Measurements from ENCODE around the gene THSD8.
"Not testable (repeated sequence)": the region's sequence is repeated elsewhere in the genome, so short reads cannot be mapped to it uniquely, and the experiment has no call there.

Gene THSD8

GRCh38 chr19:12792051-12792852 lies 9.6 kb upstream of the THSD8 start:
- peak in 1 of 3 experiments; percentile 72 for DNase-seq (ENCODE audit: low read depth in 3 of 3)

DNA sequence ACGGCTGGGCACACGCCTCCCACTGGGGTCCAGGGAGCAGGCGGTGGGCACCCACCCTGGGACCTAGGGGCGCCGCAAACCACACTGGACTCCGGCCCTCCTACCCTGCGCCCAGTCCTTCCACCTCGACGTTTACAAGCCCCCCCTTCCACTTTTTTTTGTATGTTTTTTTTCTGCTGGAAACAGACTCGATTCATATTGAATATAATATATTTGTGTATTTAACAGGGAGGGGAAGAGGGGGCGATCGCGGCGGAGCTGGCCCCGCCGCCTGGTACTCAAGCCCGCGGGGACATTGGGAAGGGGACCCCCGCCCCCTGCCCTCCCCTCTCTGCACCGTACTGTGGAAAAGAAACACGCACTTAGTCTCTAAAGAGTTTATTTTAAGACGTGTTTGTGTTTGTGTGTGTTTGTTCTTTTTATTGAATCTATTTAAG lies 9.0 kb upstream of the THSD8 start:
- DNase-seq (ENCODE audit: low read depth in 3 of 3) = no peak

DNA sequence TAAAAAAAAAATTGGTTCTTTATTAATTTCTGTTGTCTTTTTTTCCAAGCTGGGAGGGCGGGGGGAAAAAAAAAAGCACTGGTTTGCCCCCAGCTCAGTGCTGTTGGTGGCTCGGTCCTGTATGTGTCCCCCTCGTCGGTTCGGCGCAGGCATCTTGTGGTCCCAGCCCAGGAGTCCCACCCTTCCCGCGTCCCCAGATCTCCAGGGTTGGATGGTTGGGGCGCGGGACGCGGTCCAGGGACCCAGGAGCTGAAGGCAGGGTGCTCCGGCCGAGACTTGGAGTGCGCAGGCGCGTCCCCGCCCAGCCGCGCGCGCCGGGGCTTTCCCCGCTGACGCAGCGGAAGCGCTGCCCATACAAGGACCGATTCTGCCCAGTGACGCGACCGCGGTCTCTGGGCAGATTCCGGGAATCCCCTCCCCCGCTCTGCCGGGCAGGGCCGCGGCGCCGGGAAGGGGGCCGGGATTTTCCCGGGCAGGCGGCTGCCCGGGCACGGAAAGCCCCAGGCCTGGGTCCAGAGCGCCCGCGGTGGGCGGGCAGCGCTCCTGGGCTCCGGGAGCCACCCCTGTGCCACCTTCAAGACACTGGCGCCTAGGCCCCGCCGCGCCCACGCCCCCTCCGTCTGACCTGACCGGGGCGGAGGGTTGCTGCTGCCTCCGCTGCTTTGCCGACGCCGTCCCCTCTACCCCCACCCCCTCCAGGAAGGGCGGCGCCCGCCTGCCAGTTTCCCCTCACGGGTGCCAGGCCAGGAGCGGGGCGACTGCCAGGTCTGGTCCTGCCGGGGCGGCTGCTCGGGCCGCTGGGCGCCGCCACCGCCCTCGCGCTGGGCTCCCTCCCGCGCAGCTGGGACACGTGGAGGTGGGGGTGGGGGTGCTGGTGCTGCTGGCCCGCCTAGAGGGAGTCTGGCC lies 8.3 kb upstream of the THSD8 start:
- peak; percentile 81 to 90 (median 87) for DNase-seq (ENCODE audit: low read depth in 3 of 3)

- DNase-seq (ENCODE audit: low read depth in 3 of 3) = no peak
These were observed 7.5 kb upstream of the THSD8 start for GRCh38 chr19:12794196-12794941.

DNA sequence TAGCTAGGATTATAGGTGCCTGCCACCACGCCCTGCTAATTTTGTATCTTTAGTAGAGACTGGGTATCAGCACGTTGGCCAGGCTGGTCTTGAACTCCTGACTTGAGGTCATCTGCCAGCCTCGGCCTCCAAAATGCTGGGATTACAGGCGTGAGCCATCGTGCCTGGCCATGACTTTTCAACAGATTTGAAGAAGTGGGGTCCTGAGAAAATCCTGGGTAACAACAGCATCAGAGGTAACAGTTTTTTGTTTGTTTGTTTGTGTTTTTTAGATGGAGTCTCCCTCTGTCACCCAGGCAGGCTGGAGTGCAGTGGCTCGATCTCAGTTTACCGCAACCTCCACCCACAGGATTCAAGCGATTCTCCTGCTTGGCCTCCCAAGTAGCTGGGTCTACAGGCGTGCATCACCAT lies 6.9 kb upstream of the THSD8 start:
- DNase-seq (ENCODE audit: low read depth in 3 of 3) = no peak

- DNase-seq (ENCODE audit: low read depth in 3 of 3) = peak in 1 of 3 experiments; percentile 69
These were observed 5.5 kb upstream of the THSD8 start for GRCh38 chr19:12796146-12797071.

GRCh38 chr19:12797141-12797587 lies 4.7 kb upstream of the THSD8 start:
- no peak for DNase-seq (ENCODE audit: low read depth in 3 of 3)

- not testable (repeated sequence) for DNase-seq (ENCODE audit: low read depth in 3 of 3)
These were observed 4.3 kb upstream of the THSD8 start for GRCh38 chr19:12797607-12798006.

DNA sequence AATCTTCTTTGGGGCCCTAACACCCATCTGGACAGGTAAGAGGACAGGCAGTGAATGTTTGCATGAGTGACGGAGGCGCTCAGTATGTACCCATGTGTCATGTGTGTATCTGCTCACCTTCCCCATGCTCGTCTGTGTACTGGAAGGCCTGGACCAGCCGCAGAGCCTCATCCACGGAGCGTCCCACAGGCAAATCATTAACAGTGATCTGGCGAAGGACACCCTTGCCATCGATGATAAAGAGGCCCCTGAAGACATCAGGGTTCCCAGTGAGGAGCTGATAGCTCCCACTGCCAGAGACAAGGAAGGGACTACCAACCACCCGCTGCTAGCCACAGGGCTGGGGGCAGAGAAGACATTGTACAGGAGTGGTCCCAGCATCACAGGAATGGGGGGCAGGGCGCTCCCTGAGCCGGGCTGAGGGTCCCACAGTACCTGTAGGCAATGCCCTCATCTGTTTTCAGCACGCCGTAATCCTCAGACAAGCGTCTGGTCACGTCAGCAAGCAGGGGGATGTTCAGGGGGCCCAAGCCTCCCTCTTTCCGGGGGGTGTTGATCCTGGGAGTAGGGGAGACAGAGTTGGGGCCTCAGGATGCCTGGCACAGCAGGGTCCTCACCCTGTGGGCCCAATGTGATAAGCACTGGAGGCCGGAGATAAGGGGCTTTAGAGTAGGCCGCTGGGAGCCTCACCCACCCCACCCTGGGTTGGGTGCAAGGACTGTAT lies 2.0 kb upstream of the THSD8 start:
- no peak for DNase-seq (ENCODE audit: low read depth in 3 of 3)

DNA sequence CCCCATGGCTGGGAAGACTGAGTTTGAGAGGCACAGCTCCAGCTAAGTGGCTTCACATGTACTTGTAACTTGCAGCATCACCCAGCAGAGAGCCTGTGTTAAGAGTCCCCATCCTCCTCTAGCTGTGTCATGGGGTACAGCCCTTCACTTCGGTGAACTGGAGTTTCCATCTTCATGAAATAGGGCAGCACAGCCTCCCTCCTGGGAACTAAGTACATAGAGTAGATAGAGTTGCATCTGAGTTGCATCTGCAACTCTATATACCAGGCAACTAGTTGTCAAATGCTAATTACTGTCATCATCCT lies 1.5 kb upstream of the THSD8 start:
- no peak for DNase-seq (ENCODE audit: low read depth in 3 of 3)

DNA sequence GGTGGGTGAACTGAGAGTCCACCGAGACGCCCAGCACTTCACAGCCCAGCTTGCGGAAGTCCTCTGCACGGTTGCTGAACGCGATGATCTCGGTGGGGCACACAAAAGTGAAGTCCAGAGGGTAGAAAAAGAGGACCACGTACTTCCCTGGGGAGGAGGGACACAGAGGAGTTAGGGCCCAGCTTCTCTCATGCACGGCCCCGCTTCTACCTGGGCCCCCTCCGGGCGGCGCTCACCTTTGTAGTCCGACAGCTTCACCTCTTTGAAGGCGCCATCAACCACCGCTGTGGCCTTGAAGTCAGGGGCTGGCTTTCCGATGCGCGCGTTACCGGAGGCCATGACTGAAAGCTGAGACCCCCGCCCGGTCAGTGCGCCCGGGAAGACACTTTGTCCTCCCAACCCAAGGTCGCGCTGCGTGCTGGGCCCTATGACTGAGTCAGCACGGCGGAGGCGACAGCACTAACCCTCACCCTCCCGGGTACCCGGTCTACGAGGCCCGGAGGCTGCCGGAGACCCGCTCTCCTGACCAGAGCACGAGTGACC lies 875 bp upstream of the THSD8 start:
- no peak for DNase-seq (ENCODE audit: low read depth in 3 of 3)

GRCh38 chr19:12802267-12803106 lies 618 bp downstream of the THSD8 start:
- no peak for DNase-seq (ENCODE audit: low read depth in 3 of 3)

DNA sequence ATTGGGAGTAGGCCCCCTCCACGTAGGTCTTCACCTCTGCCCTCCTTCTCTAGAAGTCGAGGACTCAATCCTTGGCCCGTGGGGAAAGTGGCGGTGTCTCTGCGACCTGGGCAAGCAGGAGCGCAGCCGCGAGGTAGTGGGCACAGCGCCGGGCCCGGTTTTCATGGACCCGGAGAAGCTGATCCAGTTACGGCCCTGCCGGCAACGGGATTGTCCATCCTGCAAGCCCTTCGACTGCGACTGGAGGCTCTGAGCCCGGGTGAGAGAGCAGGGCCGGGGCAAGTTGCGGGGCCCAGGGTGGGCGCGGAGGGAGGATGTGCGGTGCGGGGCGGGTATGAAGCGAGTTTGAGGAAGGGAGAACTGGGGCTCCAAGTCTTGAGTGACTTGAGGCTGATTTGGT lies 2.2 kb downstream of the THSD8 start:
- no peak for DNase-seq (ENCODE audit: low read depth in 3 of 3)

DNA sequence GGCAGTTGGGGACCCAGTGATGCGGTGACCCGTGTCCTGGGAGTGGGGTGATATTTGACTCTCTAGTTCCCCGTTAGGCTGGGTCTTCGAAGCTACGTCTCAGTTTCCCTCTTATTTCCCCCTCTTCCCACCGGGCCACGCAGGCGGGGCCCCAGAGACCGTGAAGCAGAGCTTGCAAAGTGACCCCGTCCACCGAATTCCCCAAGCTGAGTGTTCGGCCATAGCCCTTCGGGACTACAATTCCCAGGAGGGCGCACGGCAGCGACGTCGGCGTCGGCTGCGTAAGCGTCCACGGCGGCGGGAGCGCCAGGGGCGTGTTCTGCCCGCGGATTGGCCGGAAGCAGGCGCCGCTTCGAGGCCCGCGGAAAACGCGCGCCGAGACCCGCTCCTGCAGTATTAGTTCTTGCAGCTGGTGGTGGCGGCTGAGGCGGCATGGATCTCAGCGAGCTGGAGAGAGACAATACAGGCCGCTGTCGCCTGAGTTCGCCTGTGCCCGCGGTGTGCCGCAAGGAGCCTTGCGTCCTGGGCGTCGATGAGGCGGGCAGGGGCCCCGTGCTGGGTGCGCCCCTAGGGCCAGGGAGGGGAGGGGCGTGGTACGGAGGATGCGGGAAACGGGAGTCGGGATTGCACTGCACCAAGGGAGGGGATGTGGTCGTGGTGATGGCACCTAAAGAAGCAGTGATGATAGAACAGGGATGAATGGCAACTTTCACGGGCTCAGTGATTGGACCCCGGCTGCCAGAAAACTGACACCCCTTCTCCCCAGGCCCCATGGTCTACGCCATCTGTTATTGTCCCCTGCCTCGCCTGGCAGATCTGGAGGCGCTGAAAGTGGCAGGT lies 4.6 kb downstream of the THSD8 start, which contains the start of gene RNASEH2A:
RNASEH2A (plus strand) TSS at position 343 of the 840 bp plus-strand sequence; CDS start at position 433, 90 bp downstream.
- DNase-seq (ENCODE audit: low read depth in 3 of 3) = peak; percentile 75 to 88 (median 82)

GRCh38 chr19:12815088-12815487 lies 13.2 kb downstream of the THSD8 start:
- no peak for DNase-seq (ENCODE audit: low read depth in 3 of 3)

DNA sequence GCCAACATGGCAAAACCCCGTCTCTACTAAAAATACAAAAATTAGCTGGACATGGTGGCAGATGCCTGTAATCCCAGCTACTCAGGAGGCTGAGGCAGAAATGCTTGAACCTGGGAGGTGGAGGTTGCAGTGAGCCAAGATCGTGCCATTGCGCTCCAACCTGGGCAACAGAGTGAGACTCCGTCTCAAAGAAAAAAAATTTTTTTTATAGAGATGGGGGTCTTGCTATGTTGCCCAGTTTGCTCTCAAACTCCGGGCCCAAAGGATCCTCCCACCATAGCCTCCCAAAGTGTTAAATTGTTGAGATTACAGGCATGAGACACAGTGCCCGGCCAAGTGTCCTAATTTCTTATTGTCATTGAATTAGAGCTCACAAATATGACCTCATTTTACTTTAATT lies 15.3 kb downstream of the THSD8 start:
- not testable (repeated sequence) for DNase-seq (ENCODE audit: low read depth in 3 of 3)

DNA sequence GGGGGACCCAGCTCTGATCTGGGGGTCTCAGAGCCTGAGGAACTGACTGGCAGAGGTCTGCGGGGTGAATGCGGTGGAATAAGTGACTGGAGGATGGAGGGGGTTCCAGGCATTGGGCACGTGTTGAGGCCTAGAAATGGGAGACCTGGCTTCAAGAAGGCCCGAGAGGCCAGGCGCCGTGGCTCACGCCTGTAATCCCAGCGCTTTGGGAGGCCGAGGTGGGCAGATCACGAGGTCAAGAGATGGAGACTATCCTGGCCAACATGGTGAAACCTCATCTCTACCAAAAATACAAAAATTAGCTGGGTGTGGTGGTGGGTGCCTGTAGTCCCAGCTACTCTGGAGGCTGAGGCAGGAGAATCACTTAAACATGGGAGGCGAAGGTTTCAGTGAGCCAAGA lies 15.9 kb downstream of the THSD8 start:
- not testable (repeated sequence) for DNase-seq (ENCODE audit: low read depth in 3 of 3)

- no peak for DNase-seq (ENCODE audit: low read depth in 3 of 3)
These were observed 19.9 kb downstream of the THSD8 start for GRCh38 chr19:12821761-12822160.

All from stimulated activated CD4-positive, alpha-beta T cell treated with anti-CD3 and anti-CD28 coated beads, TNF-alpha, amount 100 ng/mL, for 24 hours (primary cell).